ENCODE measurements around the gene TAOK3.
A peak's percentile ranks its signal among the peaks of the same experiment; 100 is the strongest.

DNA sequence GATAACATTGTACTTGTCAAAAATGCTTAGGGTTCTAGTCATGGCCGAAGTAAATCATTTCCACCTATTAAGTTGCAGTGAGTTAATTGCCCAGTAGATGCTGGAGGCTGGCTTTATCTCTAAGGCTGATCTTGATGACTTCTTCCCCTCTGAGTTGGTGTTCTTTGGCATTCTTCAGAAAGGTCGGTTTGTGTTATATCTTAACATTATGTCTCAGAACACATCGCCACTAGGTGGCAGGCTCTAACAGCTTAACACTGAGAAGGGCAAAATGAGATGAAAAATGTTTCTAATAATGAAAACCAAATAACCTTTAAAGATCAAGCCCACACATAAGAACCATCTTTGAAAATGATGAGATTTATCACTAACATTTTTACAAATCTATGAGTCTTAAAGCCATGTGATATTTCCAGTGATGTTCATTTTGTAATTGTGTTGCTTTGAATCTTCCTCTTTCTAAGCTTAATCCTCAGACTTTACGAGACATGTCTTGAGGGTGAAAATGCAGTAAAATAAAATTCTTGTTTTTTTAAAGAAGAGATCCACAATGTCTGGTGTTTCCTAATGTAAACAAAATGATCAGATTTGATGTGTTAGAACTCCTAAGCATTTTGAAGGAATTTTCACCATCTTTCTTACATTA is 32.3 kb upstream of the TAOK3 start:
- no peak for TF ChIP-seq EZH2 (IDR thresholded peaks at IDR 0.05; ENCODE audit: low read depth)
- TF ChIP-seq, protein P1, sequence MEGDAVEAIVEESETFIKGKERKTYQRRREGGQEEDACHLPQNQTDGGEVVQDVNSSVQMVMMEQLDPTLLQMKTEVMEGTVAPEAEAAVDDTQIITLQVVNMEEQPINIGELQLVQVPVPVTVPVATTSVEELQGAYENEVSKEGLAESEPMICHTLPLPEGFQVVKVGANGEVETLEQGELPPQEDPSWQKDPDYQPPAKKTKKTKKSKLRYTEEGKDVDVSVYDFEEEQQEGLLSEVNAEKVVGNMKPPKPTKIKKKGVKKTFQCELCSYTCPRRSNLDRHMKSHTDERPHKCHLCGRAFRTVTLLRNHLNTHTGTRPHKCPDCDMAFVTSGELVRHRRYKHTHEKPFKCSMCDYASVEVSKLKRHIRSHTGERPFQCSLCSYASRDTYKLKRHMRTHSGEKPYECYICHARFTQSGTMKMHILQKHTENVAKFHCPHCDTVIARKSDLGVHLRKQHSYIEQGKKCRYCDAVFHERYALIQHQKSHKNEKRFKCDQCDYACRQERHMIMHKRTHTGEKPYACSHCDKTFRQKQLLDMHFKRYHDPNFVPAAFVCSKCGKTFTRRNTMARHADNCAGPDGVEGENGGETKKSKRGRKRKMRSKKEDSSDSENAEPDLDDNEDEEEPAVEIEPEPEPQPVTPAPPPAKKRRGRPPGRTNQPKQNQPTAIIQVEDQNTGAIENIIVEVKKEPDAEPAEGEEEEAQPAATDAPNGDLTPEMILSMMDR (conservative IDR thresholded peaks at IDR 0.05), result peak; percentile 89
